ENCODE measurements around the gene GRIK1. TPM values are rescaled to one million over a fixed set of nuclear protein-coding genes. Genes with fewer than 3 reads are reported as not detected.

The GRIK1 gene
- total and polyA plus RNA-seq, 4 donors, result not detected

DNA sequence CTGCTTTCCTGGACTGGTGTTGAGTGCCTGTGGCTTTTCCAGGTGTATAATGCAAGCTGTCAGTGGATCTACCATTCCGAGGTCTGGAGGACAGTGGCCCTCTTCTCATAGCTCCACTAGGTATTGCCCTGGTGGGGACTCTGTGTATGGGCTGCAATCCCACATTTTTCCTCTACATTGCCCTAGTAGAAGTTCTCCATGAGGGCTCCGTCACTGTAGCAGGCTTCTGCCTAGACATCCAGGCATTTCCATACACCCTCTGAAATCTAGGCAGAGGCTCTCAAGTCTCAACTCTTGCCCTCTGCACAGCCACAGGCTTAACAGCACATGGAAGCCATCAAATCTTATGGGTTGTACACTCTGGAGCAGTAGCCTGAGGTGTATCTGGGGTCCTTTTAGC is 107.6 kb downstream of the GRIK1 start:
- Histone ChIP-seq H3K4me1 (ENCODE audit: control insufficient read depth in 1 of 2, insufficient read depth in 2 of 2, low read length in 2 of 2) (no peaks in the 10 kb centered on the region), H3K9me3 (ENCODE audit: control insufficient read depth, low read length) (peaks cover 11% of the 10 kb centered on the region), H3K27me3 (ENCODE audit: control insufficient read depth in 1 of 2, insufficient read depth in 2 of 2, low read length in 1 of 2) (peaks cover 0 to 2% of the 10 kb centered on the region in 2 donors), H3K36me3 (ENCODE audit: control insufficient read depth in 1 of 2, insufficient read depth in 2 of 2, low read length in 1 of 2) (no peaks in the 10 kb centered on the region), H3K4me3 (ENCODE audit: low read length in 2 of 2) (no peak overlapping the region), H3K27ac (ENCODE audit: low read depth in 1 of 2, low read length in 2 of 2) (no peak overlapping the region)
- ATAC-seq (ENCODE audit: low FRiP score), result no peak
- intact Hi-C loops (cut with DNase I), result no loop called here
- 91 to 92% methylated on average over 2 of the region's 2 CpGs for WGBS, 2 donors
- DNase-seq, result no peak

DNA sequence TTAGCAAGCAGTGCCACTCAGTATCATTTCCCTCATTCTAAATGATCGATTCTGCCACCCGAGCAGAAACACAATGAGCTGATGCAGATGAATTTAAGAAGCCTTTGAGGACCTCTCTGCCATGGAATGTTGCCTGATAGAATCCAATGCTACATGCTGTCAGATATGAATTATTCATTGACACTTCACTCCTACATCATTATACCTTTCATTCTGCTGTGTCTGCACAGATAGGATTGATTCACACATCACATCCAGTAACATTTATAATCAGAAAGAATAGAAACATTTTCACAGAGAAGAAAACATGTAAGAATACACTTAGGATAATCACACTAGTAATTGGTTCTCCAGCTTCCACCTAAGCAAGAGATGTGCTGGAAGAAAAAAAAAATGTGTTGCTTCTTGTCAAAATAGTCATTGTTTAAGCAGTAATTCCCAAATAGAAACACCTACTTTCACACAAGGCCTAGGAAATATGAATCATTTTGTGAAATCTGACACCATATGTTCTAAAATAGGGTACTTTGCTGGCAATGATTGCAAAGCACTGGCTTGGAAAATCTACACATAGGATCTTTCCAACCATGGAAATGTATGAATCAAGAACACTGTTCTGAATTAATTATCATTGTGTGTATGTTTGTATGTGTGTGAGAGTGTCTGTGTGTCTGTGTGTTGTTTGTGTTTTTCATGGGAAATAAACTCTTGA is 110.1 kb downstream of the GRIK1 start:
- 88 to 92% methylated on average over 2 of the region's 2 CpGs for WGBS, 2 donors
- ATAC-seq (ENCODE audit: low FRiP score) (no peak), DNase-seq (no peak)
- Histone ChIP-seq H3K27me3 (ENCODE audit: control insufficient read depth in 1 of 2, insufficient read depth in 2 of 2, low read length in 1 of 2) (peaks cover 0 to 2% of the 10 kb centered on the region in 2 donors), H3K36me3 (ENCODE audit: control insufficient read depth in 1 of 2, insufficient read depth in 2 of 2, low read length in 1 of 2) (no peaks in the 10 kb centered on the region), H3K9me3 (ENCODE audit: control insufficient read depth, low read length) (peaks cover 11% of the 10 kb centered on the region), H3K4me1 (ENCODE audit: control insufficient read depth in 1 of 2, insufficient read depth in 2 of 2, low read length in 2 of 2) (no peaks in the 10 kb centered on the region), H3K4me3 (ENCODE audit: low read length in 2 of 2) (no peak overlapping the region), H3K27ac (ENCODE audit: low read depth in 1 of 2, low read length in 2 of 2) (no peak overlapping the region)
- intact Hi-C loops (cut with DNase I), result no loop called here

DNA sequence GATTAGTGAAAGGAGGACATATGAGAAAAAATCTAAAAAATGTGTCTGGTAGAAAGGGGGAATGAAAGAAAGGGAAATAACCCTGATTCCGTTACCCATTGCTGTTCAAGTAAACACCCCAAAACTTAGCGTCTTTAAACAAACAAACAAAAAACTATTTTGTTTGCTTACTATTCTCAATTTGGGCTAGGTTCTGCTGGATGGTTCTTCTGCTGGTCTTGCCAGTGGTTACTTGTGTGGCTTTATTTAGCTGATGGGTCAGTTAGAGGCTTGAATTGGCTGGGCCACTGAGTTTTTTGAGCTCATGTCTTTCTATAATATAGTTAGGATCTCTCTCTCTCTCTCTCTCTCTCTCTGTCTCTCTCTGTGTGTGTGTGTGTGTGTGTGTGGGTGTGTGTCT is 112.1 kb downstream of the GRIK1 start:
- Histone ChIP-seq H3K27me3 (ENCODE audit: control insufficient read depth in 1 of 2, insufficient read depth in 2 of 2, low read length in 1 of 2) (peaks cover 0 to 2% of the 10 kb centered on the region in 2 donors), H3K4me3 (ENCODE audit: low read length in 2 of 2) (no peak overlapping the region), H3K9me3 (ENCODE audit: control insufficient read depth, low read length) (peaks cover 7% of the 10 kb centered on the region), H3K36me3 (ENCODE audit: control insufficient read depth in 1 of 2, insufficient read depth in 2 of 2, low read length in 1 of 2) (no peaks in the 10 kb centered on the region), H3K27ac (ENCODE audit: low read depth in 1 of 2, low read length in 2 of 2) (no peak overlapping the region), H3K4me1 (ENCODE audit: control insufficient read depth in 1 of 2, insufficient read depth in 2 of 2, low read length in 2 of 2) (no peaks in the 10 kb centered on the region)
- 90 to 96% methylated on average over 2 of the region's 2 CpGs for WGBS, 2 donors
- intact Hi-C loops (cut with DNase I), result no loop called here
- DNase-seq (no peak), ATAC-seq (ENCODE audit: low FRiP score) (no peak)

GRCh38 chr21:29827236-29827635 is 112.6 kb downstream of the GRIK1 start:
- Histone ChIP-seq H3K4me1 (ENCODE audit: control insufficient read depth in 1 of 2, insufficient read depth in 2 of 2, low read length in 2 of 2) (no peaks in the 10 kb centered on the region), H3K4me3 (ENCODE audit: low read length in 2 of 2) (no peak overlapping the region), H3K9me3 (ENCODE audit: control insufficient read depth, low read length) (peaks cover 3% of the 10 kb centered on the region), H3K27me3 (ENCODE audit: control insufficient read depth in 1 of 2, insufficient read depth in 2 of 2, low read length in 1 of 2) (no peaks in the 10 kb centered on the region), H3K27ac (ENCODE audit: low read depth in 1 of 2, low read length in 2 of 2) (no peak overlapping the region), H3K36me3 (ENCODE audit: control insufficient read depth in 1 of 2, insufficient read depth in 2 of 2, low read length in 1 of 2) (no peaks in the 10 kb centered on the region)
- intact Hi-C loops (cut with DNase I), result no loop called here
- WGBS, 2 donors, result 97 to 98% methylated on average over 3 of the region's 3 CpGs
- DNase-seq (no peak), ATAC-seq (ENCODE audit: low FRiP score) (no peak)

DNA sequence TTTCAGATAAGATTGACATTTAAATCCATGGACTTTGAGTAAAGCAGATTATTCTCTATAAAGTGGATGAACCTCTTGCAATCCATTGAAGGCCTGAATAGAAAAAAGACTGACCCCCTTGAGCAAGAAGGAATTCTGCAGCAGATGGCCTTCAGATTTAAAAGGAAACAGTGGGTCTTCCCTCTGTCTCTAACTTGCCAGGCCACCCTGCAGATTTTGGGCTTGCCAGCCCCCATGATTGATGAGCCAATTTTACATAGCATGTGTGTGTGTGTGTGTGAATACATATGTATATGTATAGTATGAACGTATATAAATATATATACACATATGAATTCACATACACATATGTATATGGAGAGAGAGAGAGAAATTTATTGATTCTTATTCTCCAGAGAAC is 113.4 kb downstream of the GRIK1 start:
- ATAC-seq (ENCODE audit: low FRiP score) (no peak), DNase-seq (no peak)
- Histone ChIP-seq H3K27me3 (ENCODE audit: control insufficient read depth in 1 of 2, insufficient read depth in 2 of 2, low read length in 1 of 2) (no peaks in the 10 kb centered on the region), H3K4me3 (ENCODE audit: low read length in 2 of 2) (no peak overlapping the region), H3K27ac (ENCODE audit: low read depth in 1 of 2, low read length in 2 of 2) (no peak overlapping the region), H3K36me3 (ENCODE audit: control insufficient read depth in 1 of 2, insufficient read depth in 2 of 2, low read length in 1 of 2) (no peaks in the 10 kb centered on the region), H3K9me3 (ENCODE audit: control insufficient read depth, low read length) (no peaks in the 10 kb centered on the region), H3K4me1 (ENCODE audit: control insufficient read depth in 1 of 2, insufficient read depth in 2 of 2, low read length in 2 of 2) (no peaks in the 10 kb centered on the region)
- WGBS, 2 donors, result 93 to 94% methylated on average over 1 of the region's 1 CpG
- intact Hi-C loops (cut with DNase I), result no loop called here

DNA sequence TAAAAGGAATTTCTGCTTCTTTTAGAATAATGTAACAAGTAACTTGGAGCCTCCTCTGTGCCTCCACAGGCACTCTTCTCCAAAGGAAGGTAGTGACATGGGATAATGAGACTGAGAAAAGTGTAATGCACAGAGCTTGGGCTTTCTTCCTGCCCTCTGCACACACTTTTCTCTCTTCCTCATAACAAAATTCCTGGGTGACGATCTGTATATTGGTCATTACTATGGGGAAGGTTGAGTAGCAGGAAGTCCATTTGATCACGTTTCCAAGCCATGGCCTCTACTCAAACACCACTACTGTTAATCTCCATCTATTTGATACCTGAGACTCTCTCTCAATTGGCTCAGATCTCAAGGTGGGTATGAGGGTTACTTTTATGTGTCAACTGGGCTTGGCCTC is 113.9 kb downstream of the GRIK1 start:
- no peak overlapping the region for H3K27ac ChIP-seq (ENCODE audit: low read depth in 1 of 2, low read length in 2 of 2)
- no peaks in the 10 kb centered on the region for H3K27me3 ChIP-seq (ENCODE audit: control insufficient read depth in 1 of 2, insufficient read depth in 2 of 2, low read length in 1 of 2)
- ATAC-seq (ENCODE audit: low FRiP score) (no peak), DNase-seq (no peak)
- intact Hi-C loops (cut with DNase I), result no loop called here
- no peaks in the 10 kb centered on the region for H3K9me3 ChIP-seq (ENCODE audit: control insufficient read depth, low read length)
- no peak overlapping the region for H3K4me3 ChIP-seq (ENCODE audit: low read length in 2 of 2)
- H3K36me3 ChIP-seq (ENCODE audit: control insufficient read depth in 1 of 2, insufficient read depth in 2 of 2, low read length in 1 of 2), result no peaks in the 10 kb centered on the region
- H3K4me1 ChIP-seq (ENCODE audit: control insufficient read depth in 1 of 2, insufficient read depth in 2 of 2, low read length in 2 of 2), result no peaks in the 10 kb centered on the region
- 77 to 83% methylated on average over 2 of the region's 2 CpGs for WGBS, 2 donors

- Histone ChIP-seq H3K36me3 (ENCODE audit: control insufficient read depth in 1 of 2, insufficient read depth in 2 of 2, low read length in 1 of 2) (no peaks in the 10 kb centered on the region), H3K4me3 (ENCODE audit: low read length in 2 of 2) (no peak overlapping the region), H3K27ac (ENCODE audit: low read depth in 1 of 2, low read length in 2 of 2) (no peak overlapping the region), H3K4me1 (ENCODE audit: control insufficient read depth in 1 of 2, insufficient read depth in 2 of 2, low read length in 2 of 2) (no peaks in the 10 kb centered on the region), H3K9me3 (ENCODE audit: control insufficient read depth, low read length) (no peaks in the 10 kb centered on the region), H3K27me3 (ENCODE audit: control insufficient read depth in 1 of 2, insufficient read depth in 2 of 2, low read length in 1 of 2) (no peaks in the 10 kb centered on the region)
- no peak for DNase-seq
- no peak for ATAC-seq (ENCODE audit: low FRiP score)
- intact Hi-C loops (cut with DNase I), result no loop called here
These were observed 114.5 kb downstream of the GRIK1 start for GRCh38 chr21:29825345-29825744.

- H3K27ac ChIP-seq (ENCODE audit: low read depth in 1 of 2, low read length in 2 of 2), result no peak overlapping the region
- H3K4me1 ChIP-seq (ENCODE audit: control insufficient read depth in 1 of 2, insufficient read depth in 2 of 2, low read length in 2 of 2), result no peaks in the 10 kb centered on the region
- no peaks in the 10 kb centered on the region for H3K36me3 ChIP-seq (ENCODE audit: control insufficient read depth in 1 of 2, insufficient read depth in 2 of 2, low read length in 1 of 2)
- H3K9me3 ChIP-seq (ENCODE audit: control insufficient read depth, low read length), result no peaks in the 10 kb centered on the region
- ATAC-seq (ENCODE audit: low FRiP score) (no peak), DNase-seq (no peak)
- no peak overlapping the region for H3K4me3 ChIP-seq (ENCODE audit: low read length in 2 of 2)
- intact Hi-C loops (cut with DNase I), result no loop called here
- H3K27me3 ChIP-seq (ENCODE audit: control insufficient read depth in 1 of 2, insufficient read depth in 2 of 2, low read length in 1 of 2), result no peaks in the 10 kb centered on the region
These were observed 117.7 kb downstream of the GRIK1 start for GRCh38 chr21:29822064-29822463.

- intact Hi-C loops (cut with DNase I), result no loop called here
- no peak for DNase-seq
- Histone ChIP-seq H3K9me3 (ENCODE audit: control insufficient read depth, low read length) (no peaks in the 10 kb centered on the region), H3K36me3 (ENCODE audit: control insufficient read depth in 1 of 2, insufficient read depth in 2 of 2, low read length in 1 of 2) (no peaks in the 10 kb centered on the region), H3K4me3 (ENCODE audit: low read length in 2 of 2) (no peak overlapping the region), H3K4me1 (ENCODE audit: control insufficient read depth in 1 of 2, insufficient read depth in 2 of 2, low read length in 2 of 2) (no peaks in the 10 kb centered on the region), H3K27me3 (ENCODE audit: control insufficient read depth in 1 of 2, insufficient read depth in 2 of 2, low read length in 1 of 2) (no peaks in the 10 kb centered on the region), H3K27ac (ENCODE audit: low read depth in 1 of 2, low read length in 2 of 2) (no peak overlapping the region)
- 97 to 100% methylated on average over 1 of the region's 1 CpG for WGBS, 2 donors
- ATAC-seq (ENCODE audit: low FRiP score), result no peak
These were observed 118.6 kb downstream of the GRIK1 start for GRCh38 chr21:29821230-29821629.
